Amniotic epithelial cell (primary cell): ENCODE data around the gene SCN2A.
"Not testable (repeated sequence)": the region's sequence is repeated elsewhere in the genome, so short reads cannot be mapped to it uniquely, and the experiment has no call there.

Experiments
- DNase-seq: peaks from one replicate; pipeline ENCODE4 v3.0.0-alpha.2; 2010; ENCODE audit warnings: low read depth

Gene SCN2A

DNA sequence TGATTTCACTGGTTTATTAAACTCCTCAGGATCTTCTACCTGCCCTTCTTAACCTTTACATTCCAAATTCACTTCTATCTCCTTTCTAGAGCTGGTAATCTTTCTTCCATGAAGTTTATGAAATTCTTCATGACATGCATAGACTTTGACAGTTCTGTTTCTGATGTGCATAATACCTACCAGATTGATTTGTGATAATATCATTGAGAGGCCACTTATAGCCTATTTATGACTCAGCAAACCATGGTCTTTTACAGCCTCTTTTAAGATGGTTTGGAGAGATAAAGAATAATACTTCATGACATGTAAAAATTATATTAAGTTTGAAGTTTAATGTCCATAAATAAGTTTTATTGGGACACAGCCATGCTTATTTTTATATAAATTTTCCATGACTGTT is 14.0 kb downstream of the SCN2A start:
- DNase-seq, result no peak

DNA sequence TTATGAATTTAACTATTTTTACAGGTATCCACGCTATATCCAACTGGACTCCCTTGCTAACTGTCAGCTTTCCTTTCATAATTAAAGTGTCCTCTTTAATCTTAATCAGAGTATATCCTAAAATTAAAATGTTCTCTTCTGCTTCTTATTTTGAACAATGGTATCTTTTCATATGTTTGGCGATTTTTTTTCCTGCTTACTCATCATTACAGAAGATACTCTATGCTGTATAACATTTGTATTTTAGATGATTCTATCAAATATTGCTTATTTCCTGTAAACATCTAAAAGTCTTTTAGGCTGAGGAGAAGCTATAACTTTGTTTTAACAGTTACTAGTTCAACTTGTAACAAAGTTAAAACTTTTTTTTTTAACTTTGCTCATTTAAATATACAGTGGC is 17.4 kb downstream of the SCN2A start:
- DNase-seq, result no peak

DNA sequence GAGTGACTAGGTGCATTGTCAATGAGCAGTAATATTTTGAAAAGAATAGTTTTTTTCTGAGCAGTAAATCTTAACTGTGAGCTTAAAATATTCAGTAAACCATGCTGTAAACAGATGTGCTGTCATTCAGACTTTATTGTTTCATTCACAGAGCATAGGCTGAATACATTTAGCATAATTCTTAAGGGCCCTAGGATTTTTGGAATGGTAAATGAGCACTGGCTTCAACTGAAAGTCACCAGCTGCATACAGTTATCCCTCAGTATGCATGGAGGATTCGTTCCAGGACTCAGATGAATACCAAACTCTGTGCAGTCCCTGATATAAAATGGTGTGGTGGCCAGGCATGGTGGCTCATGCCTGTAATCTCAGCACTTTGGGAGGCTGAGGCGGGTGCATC is 21.1 kb downstream of the SCN2A start:
- not testable (repeated sequence) for DNase-seq

DNA sequence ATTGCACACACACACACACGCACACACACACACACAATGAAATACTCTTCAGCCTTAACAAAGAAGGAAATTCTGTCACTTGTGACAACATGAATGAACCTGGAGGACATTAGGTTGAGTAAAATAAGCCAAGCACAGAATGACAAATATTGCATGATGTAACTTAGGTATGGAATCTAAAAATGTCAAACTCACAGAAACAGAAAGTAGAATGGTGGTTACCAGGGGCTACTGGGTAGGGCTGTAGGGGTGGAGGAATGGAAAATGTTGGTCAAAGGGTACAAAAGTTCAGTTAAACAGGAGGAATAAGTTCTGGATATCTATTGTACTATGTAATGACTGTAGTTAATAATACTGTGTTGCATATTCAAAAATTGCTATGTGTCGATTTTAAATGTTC is 29.5 kb downstream of the SCN2A start:
- DNase-seq, result no peak

DNA sequence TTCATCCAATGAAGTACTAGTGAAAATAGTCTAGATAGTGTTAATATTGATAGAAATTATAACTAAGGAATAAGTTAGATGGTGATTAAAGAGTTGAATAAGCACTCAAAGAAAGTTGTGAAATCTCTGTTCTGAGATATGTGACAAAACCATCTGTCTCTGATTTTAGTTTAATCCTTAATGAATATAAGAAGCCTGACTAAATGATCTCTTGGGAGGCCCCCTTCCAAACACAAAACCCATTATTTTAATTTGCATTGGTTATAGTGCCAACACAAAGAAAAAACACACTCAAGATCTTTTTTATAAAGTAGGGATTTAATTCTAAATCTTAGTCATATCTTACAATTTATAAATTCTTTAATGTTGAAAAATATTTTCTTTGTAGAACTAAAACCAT is 34.0 kb downstream of the SCN2A start:
- DNase-seq, result no peak

DNA sequence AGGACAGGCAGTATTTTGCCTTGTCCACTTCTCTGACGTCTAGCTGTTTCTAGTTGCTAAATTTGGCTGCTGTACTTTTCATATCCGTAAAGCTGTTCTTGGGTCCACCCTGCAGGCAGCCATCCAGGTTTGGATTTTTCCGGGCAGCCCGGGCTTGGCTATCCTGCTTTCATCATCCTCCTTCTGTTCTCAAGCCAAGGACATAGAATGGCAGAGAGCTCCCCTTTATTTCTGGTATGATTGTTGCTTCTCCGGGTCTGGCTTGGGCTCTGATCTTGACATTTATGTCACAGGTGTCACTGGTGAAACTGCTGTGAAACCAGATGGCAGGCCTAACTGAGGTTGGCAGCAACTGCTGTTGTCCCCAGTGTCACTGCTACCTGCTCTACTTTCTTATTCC is 35.5 kb downstream of the SCN2A start:
- DNase-seq, result no peak

DNA sequence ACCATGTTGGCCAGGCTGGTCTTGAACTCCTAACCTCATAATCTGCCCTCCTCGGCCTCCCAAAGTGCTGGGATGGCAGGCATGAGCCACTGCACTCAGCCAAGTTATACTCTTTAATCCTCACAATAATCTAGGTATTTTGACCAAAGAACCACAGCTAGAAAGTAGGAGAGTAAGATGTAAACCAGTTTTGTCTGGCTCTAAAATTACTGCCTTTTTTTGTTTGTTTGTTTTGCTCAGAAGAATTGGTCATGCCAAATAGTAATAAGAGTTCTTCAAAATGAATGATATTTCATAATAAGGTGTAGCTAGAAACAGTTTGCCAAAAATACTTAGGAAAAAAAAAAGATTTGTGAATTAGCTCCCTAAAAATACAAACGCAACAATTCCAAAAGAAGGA is 36.7 kb downstream of the SCN2A start:
- no peak for DNase-seq

DNA sequence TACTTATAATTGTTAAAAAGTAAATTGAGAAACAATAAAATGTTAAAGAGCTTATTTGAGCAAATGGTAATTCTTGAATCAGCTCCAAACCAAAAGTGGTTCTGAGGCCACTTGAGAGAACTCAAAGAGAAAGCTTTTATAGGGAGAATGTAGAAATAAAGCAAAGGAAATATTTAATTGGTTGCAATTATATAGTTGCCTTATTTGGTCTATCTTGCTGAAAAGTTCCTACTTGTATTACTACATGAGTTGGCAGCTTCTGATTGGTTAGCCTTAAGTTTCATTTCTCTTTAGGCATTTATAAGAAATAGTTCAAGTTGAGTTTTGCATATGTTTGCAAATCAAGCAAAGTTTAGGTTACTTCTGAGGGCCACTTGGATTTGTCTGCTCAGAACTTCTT is 38.1 kb downstream of the SCN2A start:
- DNase-seq, result peak; percentile 6

DNA sequence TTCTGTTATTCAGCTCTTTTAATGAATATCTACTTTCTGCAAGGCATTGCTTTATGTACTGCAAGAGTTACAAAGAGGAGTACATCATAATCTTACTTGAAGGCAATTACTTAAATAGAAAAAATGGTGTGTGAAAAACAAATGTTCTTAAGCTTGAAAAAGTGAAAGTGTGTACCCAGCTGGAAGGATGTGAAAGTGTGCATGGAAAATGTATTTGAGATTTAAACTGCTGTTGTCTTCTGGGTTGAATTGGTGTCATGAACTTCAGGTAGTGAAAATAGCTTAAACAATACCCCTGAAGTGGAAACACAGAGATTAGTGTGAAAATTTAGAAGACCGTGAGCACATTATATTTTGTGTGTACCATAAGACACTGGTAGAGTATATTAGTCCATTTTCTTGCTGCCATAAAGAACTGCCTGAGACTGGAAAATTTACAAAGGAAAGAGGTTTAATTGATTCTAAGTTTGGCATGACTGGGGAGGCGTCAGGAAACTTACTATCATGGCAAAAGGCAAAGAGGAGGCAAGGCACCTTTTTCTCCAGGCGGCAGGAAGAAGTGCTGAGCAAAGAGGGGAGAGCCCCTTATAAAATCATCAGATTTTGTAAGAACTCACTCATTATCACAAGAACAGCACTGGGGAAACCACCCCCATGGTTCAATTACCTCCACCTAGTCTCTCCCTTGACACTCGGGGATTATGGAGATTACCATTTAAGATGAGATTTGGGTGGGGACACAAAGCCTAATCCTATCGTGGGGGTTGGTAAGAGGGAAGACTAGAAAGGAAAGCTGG is 38.8 kb downstream of the SCN2A start:
- DNase-seq, result no peak

DNA sequence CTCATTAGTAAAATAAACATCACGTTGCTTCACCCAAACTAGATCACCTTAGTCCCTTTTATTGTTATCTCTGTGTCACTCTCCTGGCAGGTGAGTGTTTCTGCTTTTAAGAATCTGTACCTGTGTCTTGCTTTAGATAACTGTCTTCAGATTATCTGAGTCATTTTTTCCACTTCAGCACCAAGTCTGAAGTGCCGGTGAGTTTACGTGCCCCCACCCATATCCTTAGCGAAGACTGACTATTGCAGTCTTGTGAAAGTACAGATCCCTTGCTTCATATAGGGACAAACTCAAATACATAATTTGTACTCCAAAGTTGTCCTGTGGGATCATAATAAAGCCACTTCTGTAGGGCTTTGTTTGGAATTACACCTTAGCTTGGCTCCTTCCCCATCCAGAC is 41.1 kb downstream of the SCN2A start:
- DNase-seq, result no peak

DNA sequence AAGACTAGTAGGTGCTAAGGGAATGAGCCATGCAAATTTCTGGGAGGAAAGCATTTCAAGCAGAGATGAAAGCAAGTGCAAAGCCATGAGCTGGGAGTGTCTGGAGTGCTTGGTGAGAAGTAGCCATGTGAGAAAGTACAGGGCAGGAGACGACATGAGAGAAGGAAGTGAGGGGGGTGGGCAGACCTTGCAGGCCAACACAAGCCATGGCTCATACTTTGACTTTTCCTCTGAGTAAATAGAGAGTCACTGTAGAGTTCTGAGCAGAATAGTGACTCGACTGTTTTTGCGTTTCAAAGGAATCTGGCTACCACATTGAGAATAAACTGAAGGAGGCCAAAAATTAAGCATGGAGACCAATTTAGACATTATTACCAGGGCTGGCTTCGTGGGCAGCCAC is 42.2 kb downstream of the SCN2A start:
- DNase-seq, result no peak

DNA sequence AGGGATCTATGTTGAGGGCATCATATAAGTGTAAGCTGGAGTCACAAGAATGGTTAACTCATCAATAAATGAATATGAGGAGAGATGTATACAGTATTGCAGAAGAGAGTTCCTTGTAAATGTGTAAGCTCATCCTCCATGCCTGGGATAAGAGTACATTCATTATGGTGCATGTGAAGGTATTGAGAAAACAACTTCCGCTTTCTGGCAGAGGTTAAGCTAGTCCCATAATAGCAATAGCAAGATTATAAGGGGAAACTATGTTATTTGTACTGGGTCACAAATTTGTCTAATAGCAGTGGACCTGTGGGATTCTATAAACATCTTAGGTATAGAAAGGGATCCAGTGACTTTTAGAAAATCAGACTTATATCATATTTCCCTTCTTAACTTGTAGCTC is 44.1 kb downstream of the SCN2A start:
- DNase-seq, result no peak

DNA sequence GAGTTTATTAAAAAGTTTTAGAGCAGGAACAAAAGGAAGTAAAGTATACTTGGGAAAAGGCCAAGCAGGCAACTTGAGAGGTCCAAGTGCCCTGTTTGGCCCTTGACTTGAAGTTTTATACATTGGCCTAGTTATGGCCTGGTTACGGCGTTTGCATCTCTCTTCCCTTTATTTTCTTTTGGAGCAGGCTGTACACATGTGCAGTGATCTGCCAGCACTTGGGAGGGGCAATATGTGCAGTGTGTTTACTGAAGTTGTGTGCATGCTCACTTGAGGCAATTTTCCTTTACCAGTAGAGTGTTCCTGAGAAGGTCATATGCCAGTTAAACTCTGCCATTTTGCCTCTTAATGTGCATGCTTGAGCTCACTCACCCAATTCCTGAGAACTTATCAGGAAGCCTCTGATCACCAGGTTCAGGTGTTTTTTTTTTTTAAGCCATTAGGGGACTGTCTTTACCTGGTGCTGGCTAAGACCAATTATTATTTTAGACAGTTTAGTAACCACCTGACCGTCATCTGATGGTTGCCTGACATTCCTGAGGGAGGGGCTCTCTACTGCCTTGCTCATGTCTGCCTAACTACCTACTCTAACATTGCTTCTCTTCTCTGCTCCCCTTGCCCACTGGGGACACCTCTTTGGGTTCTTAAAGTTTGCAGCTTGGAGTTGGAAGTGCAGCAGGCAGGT is 48.0 kb downstream of the SCN2A start:
- DNase-seq, result no peak

DNA sequence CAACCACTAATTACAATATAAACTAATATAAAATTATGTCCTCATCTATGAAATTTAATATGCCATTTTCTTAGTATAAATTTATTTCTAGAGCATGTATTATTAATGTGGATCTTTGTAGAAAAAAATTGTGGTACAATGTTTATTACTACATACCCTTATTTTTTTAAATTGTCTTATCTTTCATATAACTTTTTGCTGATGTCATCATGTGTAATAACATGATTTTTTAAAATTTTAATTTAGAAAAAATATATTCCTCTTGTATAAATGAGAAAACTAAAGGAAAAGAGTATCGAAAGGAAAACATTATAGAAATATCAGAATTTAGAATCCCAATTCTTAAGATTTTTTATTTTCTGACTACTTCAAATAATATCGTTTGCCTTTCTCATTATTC is 49.9 kb downstream of the SCN2A start:
- no peak for DNase-seq

DNA sequence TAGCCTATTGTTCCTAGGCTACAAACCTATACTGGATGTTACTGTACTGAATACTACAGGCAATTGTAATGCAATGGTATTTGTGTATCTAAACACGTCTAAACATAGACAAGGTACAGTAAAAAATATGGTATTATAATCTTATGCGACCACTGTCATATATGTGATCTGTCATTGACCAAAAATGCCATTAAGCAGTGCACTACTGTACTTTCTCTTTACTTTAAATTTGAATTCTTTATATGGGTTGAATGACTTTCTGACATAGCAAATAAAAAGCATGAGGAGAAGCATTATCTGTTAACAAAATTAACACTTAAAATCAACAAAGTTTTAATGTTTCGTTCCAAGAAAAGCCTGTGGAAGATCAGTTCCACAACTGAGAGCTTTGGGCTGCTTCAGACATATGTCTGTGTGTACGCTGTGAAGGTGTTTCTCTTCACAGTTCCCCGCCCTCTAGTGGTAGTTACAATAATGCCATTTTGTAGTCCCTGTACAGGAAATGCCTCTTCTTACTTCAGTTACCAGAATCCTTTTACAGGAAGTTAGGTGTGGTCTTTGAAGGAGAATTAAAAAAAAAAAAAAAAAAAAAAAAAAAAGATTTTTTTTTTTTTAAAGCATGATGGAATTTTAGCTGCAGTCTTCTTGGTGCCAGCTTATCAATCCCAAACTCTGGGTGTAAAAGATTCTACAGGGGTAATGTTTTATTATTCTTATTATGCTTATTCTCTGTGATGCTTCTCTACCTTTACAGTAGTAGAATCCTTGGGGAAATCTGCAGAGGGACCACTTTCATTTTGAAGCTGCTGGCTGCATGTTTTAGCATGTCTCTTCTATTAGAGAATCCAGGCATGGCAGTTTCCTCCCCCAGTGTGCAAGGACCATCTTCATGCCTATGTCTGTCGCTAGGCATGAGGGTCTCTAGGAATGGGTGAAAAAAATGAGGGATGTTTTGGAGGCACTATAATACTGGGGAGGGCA is 54.5 kb downstream of the SCN2A start:
- DNase-seq, result peak; percentile 87

DNA sequence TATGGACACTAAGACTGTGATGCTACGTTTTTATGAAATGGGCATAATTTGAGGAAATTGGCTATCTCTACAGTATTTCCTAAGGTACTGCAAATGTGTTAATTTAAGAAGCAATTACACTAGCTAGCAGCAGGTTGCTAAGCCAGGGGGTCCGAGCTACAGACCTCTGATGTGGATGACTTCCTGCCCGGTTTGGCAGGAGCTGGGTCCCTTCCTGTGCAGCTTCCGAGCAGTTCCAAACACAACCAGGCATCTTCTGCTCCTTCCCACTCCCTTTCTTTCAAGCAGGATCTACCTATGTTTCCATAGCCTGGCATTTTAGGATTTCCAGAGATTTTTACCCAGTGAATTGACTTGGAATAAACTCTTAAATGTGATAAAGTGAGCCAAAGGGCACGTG is 55.7 kb downstream of the SCN2A start:
- no peak for DNase-seq

DNA sequence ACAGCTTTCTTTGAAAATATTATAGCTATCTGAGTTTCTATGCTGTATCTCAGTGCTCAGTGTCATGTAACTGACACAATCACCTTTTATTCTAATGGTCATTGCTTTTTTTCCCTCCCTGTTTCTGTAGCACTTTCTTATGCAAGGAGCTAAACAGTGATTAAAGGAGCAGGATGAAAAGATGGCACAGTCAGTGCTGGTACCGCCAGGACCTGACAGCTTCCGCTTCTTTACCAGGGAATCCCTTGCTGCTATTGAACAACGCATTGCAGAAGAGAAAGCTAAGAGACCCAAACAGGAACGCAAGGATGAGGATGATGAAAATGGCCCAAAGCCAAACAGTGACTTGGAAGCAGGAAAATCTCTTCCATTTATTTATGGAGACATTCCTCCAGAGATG is 56.4 kb downstream of the SCN2A start:
- DNase-seq, result no peak

DNA sequence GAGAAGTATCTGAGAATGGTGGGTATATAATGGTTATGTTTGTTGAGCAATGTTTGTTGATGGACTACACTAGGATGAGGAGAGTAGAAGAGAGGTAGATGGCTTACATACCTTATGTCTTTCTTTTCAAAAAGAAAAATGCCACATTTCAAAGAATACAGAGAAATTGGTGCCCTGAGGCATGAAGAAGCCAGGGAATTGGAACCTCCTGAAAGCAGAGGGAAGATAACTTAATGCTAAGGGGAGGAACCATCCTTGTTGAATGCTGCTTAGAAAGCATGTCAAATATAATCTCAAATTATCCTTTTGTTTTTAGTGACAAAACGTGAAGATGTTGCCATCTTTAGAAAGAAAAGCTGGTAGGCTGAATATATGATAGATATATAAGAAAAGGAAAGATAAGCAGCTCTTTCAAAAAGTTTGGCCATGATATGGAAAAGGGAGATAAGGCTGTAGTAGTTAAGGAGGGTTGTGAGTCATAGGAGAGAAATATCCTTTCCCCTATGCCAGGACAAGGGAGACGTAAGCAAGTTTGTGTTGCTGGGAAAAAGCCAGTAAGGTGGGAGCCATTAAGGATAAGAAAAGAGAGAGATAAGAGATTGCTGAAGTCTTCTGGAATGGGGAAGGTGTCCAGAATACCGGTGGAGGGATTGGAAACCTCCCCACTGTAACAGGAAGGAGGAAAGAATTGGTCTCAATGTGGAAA is 66.3 kb downstream of the SCN2A start:
- peak; percentile 68 for DNase-seq

DNA sequence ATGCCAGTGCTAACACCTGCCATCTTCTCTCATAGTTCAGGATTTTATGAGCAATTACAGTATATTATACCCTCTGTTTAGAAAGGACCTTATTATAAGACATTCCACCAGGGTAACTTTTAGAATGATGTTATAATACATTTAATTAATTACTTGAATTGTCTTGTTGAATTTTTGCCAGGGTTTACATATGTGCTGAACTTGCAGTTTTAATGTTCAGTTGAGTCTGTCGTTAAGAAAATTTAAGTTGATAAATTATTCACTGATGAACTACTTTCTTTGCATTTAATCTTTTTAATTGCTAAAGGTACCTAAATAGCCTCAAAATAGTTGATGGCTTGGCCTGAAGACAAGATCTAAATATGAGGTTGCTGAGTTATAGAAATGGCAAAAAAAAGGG is 68.1 kb downstream of the SCN2A start:
- no peak for DNase-seq

DNA sequence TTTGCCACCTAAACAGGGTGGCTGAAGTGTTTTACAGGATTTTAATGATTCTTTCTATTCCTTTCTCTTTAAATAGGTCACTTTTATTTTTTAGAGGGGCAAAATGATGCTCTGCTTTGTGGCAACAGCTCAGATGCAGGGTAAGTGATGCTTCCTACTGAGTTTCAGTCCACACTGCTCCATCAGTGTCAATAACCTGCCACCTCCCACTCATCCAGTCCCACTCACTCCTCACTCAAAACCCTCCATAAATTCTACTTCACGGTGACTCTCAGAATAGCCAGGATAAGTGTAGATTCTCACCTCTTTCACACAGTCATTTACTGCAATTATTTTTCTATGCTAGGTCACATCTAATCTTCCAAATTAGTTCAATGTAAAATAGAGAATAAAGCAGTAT is 72.7 kb downstream of the SCN2A start:
- DNase-seq, result no peak

DNA sequence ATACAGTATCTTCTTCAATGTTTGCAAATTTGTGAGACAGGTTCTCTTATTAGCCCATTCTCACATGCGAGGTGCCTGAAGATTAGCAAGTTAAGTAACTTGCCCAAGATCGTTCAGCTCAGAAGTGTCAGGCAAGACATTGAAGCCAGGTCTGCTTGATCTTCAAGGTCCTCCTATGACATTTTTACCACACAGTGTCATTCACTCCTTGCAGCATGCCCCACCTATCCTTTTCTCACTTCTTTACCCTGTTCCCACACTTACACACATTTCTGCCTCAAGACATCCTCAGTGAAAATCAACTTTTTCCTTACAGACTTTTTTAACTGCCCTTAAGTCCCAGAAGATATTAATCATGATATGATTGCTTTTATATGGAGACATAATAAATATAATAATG is 73.8 kb downstream of the SCN2A start:
- DNase-seq, result no peak

DNA sequence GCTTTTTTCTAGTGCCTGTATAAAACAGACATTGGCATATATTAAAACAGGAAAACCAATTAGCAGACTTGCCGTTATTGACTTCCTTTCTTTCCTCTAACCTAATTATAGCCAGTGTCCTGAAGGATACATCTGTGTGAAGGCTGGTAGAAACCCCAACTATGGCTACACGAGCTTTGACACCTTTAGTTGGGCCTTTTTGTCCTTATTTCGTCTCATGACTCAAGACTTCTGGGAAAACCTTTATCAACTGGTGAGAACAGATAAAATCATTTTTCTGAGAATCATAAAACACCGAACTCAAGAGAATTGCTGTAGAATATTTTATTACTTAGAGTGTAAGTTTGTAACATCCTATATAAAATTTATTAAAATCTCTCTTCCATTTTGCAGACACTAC is 74.3 kb downstream of the SCN2A start:
- no peak for DNase-seq
